H9 (cell line): Measurements from ENCODE around the gene ADORA1. TPM values are rescaled to one million over a fixed set of nuclear protein-coding genes. Genes with fewer than 3 reads are reported as not detected.

Experiments used
- DNase-seq: peaks from one replicate; pipeline ENCODE4 v3.0.0-alpha.2; 2017
- H2AFZ ChIP-seq: one replicate; pipeline ENCODE4 v1.6.1; 2013; ENCODE audit warnings: mild to moderate bottlenecking, low read length, control low read depth, moderate library complexity
- H2AK5ac ChIP-seq: 2 replicates; pipeline ENCODE4 v1.6.1; 2013; ENCODE audit warnings: low read length, control low read depth, mixed read lengths; ENCODE audit not compliant: insufficient read length
- H2BK120ac ChIP-seq: one replicate; pipeline ENCODE4 v1.6.1; 2013; ENCODE audit warnings: low read depth, mild to moderate bottlenecking, low read length, control low read depth, inconsistent platforms; ENCODE audit not compliant: poor library complexity, severe bottlenecking
- H2BK12ac ChIP-seq: 2 replicates; pipeline ENCODE4 v1.6.1; 2013; ENCODE audit warnings: low read length, control low read depth, mixed read lengths, low read depth; ENCODE audit not compliant: insufficient read length
- H2BK15ac ChIP-seq: 2 replicates; pipeline ENCODE4 v1.6.1; 2013; ENCODE audit warnings: low read depth, low read length, control low read depth
- H2BK20ac ChIP-seq: one replicate; pipeline ENCODE4 v1.6.1; 2013; ENCODE audit warnings: low read depth, mild to moderate bottlenecking, low read length, control low read depth, inconsistent platforms; ENCODE audit not compliant: poor library complexity, severe bottlenecking
- H2BK5ac ChIP-seq: 2 replicates; pipeline ENCODE4 v1.6.1; 2013; ENCODE audit warnings: low read length, control low read depth, mixed read lengths; ENCODE audit not compliant: insufficient read length
- H3K14ac ChIP-seq: 2 replicates; pipeline ENCODE4 v1.6.1; 2013; ENCODE audit warnings: low read length, control low read depth; ENCODE audit not compliant: insufficient read depth
- H3K18ac ChIP-seq: 2 replicates; pipeline ENCODE4 v1.6.1; 2013; ENCODE audit warnings: low read depth, mild to moderate bottlenecking, mixed read lengths, low read length, control low read depth; ENCODE audit not compliant: insufficient read length
- H3K23ac ChIP-seq: 2 replicates; pipeline ENCODE4 v1.6.1; 2013; ENCODE audit warnings: low read length, control low read depth, mixed read lengths, low read depth; ENCODE audit not compliant: insufficient read length
- H3K23me2 ChIP-seq: 2 replicates; pipeline ENCODE4 v1.6.1; 2013; ENCODE audit warnings: low read depth, mild to moderate bottlenecking, mixed read lengths, low read length, control low read depth; ENCODE audit not compliant: insufficient read length, poor library complexity, severe bottlenecking
- H3K27ac ChIP-seq: 2 replicates; pipeline ENCODE4 v1.5.1; 2013; ENCODE audit warnings: low read length, control low read depth, mixed read lengths, low read depth; ENCODE audit not compliant: insufficient read length
- H3K27me3 ChIP-seq: 2 replicates; pipeline ENCODE4 v1.6.1; 2013; ENCODE audit warnings: low read length, control low read depth, inconsistent platforms; ENCODE audit not compliant: insufficient read depth
- H3K4ac ChIP-seq: 2 replicates; pipeline ENCODE4 v1.6.1; 2013; ENCODE audit warnings: low read depth, mild to moderate bottlenecking, control low read depth, inconsistent platforms, low read length, moderate library complexity
- H3K4me1 ChIP-seq: 2 replicates; pipeline ENCODE4 v1.6.1; 2013; ENCODE audit warnings: low read length, control low read depth, inconsistent platforms; ENCODE audit not compliant: insufficient read depth
- H3K4me2 ChIP-seq: 2 replicates; pipeline ENCODE4 v1.6.1; 2013; ENCODE audit warnings: low read length, control low read depth, mixed read lengths; ENCODE audit not compliant: insufficient read length, insufficient read depth
- H3K56ac ChIP-seq: 2 replicates; pipeline ENCODE4 v1.6.1; 2013; ENCODE audit warnings: low read depth, mild to moderate bottlenecking, mixed read lengths, low read length, control low read depth; ENCODE audit not compliant: insufficient read length
- H3K79me1 ChIP-seq: 2 replicates; pipeline ENCODE4 v1.6.1; 2013; ENCODE audit warnings: low read depth, mild to moderate bottlenecking, moderate library complexity, low read length, control low read depth, inconsistent platforms; ENCODE audit not compliant: insufficient read depth, poor library complexity, severe bottlenecking
- H3K79me2 ChIP-seq: 2 replicates; pipeline ENCODE4 v1.6.1; 2013; ENCODE audit warnings: low read length, control low read depth, inconsistent platforms; ENCODE audit not compliant: insufficient read depth
- H3K9ac ChIP-seq: 2 replicates; pipeline ENCODE4 v1.6.1; 2013; ENCODE audit warnings: low read length, control low read depth, mixed read lengths; ENCODE audit not compliant: insufficient read length; ENCODE audit errors: extremely low read depth
- H3K9me3 ChIP-seq: one replicate; pipeline ENCODE4 v1.6.1; 2013; ENCODE audit warnings: low read depth, low read length, inconsistent platforms; ENCODE audit not compliant: control insufficient read depth
- H3T11ph ChIP-seq: one replicate; pipeline ENCODE4 v1.6.1; 2013; ENCODE audit warnings: mild to moderate bottlenecking, low read length, control low read depth, inconsistent platforms
- H4K20me1 ChIP-seq: one replicate; pipeline ENCODE4 v1.6.1; 2013; ENCODE audit not compliant: control insufficient read depth, insufficient read length, insufficient read depth
- H4K5ac ChIP-seq: 2 replicates; pipeline ENCODE4 v1.6.1; 2013; ENCODE audit warnings: low read depth, mild to moderate bottlenecking, mixed read lengths, low read length, control low read depth; ENCODE audit not compliant: insufficient read length
- H4K8ac ChIP-seq: replicated peaks from 2 replicates; pipeline ENCODE4 v1.6.1; 2013; ENCODE audit warnings: low read length, control low read depth, mixed read lengths, low read depth; ENCODE audit not compliant: insufficient read length
- H4K91ac ChIP-seq: 2 replicates; pipeline ENCODE4 v1.6.1; 2013; ENCODE audit warnings: low read depth, mild to moderate bottlenecking, moderate library complexity, mixed read lengths, low read length, control low read depth; ENCODE audit not compliant: insufficient read length
- H3K27ac Mint-ChIP-seq, 3 experiments: 2 replicates in 2 of 3; 3 replicates in 1 of 3; pipeline ENCODE4 v1.8.0; 2020 to 2021; ENCODE audit warnings: mixed read lengths in 3 of 3, mild to moderate bottlenecking in 1 of 3, moderate library complexity in 1 of 3
- H3K27me3 Mint-ChIP-seq: 2 replicates; pipeline ENCODE4 v1.8.0; 2021; ENCODE audit warnings: low read depth, mild to moderate bottlenecking, moderate library complexity, mixed read lengths
- H3K36me3 Mint-ChIP-seq, 3 experiments: 2 replicates in 2 of 3; 3 replicates in 1 of 3; pipeline ENCODE4 v1.8.0; 2020 to 2021; ENCODE audit warnings: low read depth in 3 of 3, mixed read lengths in 3 of 3; ENCODE audit not compliant: insufficient read depth in 1 of 3
- H3K4me1 Mint-ChIP-seq, 2 experiments: 2 replicates each; pipeline ENCODE4 v1.8.0; 2020; ENCODE audit warnings: mixed read lengths in 2 of 2
- H3K4me3 Mint-ChIP-seq, 2 experiments: 2 replicates in 1 of 2; 3 replicates in 1 of 2; pipeline ENCODE4 v1.8.0; 2020 to 2021; ENCODE audit warnings: mild to moderate bottlenecking in 2 of 2, mixed read lengths in 2 of 2, moderate library complexity in 1 of 2
- H3K9me3 Mint-ChIP-seq, 2 experiments: 2 replicates in 1 of 2; 3 replicates in 1 of 2; pipeline ENCODE4 v1.8.0; 2020; ENCODE audit warnings: mild to moderate bottlenecking in 2 of 2, mixed read lengths in 2 of 2, moderate library complexity in 1 of 2
- WGBS: extraction: QIAGEN DNeasy Blood & Tissue Kit; methylation state at CpG from one replicate; pipeline ENCODE4 v1.1.7; 2013; ENCODE audit warnings: missing lambda C conversion rate, low lambda C conversion rate, mixed read lengths; ENCODE audit not compliant: insufficient read length; ENCODE audit errors: extremely low coverage; 5-methylcytosine and 5-hydroxymethylcytosine counted together
- total RNA-seq: library from RNA; stranded (reverse); gene quantifications from 2 replicates; pipeline ENCODE4 v1.2.1, GENCODE V29; 2021
- TF ChIP-seq, protein P1 (sequence below): fragments of 200-600 bp; sonication (generic); conservative IDR thresholded peaks from 3 replicates; pipeline ENCODE4 v1.8.0; 2021; ENCODE audit warnings: antibody characterized with exemption, mild to moderate bottlenecking

The ADORA1 gene
- total RNA-seq, 1 experiment from 2014 or later, result 1.3 TPM

DNA sequence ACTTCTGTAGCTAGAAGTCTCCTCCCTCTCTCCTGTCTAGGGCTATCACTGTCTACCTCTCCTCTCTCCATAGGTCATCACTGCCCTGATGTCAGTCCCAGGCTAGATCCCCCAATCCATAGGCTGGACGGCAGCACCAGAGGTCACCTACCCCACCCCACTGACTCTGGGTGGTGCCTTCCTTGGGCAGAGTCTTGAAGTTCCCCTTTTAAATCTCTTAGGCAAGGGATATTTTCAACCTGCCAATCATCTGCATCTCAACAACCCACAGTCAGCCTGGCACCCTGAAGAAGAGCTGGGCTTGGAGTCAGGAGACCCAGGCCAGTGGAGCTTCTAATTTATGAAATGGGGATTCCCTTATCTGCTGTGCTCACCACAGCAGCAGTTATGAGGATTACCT, 34.9 kb downstream of the ADORA1 start:
- no peaks in the 10 kb centered on the region for H3K23me2 ChIP-seq
- H3K79me1 ChIP-seq, result no peaks in the 10 kb centered on the region
- no peak overlapping the region; a peak in 1 of 7 replicates for H3K27ac Mint-ChIP-seq

More for the DNA sequence above, 34.9 kb downstream of the ADORA1 start:
- H3K23ac ChIP-seq, result no peak overlapping the region
- H3K4me1 Mint-ChIP-seq, result peaks cover 3 to 14% of the 10 kb centered on the region in 2 experiments; a peak in 3 of 4 replicates
- H3K9me3 ChIP-seq, result no peaks in the 10 kb centered on the region
- H2BK15ac ChIP-seq, result no peak overlapping the region
- no peak overlapping the region for H3K4ac ChIP-seq
- H2BK120ac ChIP-seq, result no peak overlapping the region
- H3K56ac ChIP-seq, result no peak overlapping the region
- TF ChIP-seq, protein P1, sequence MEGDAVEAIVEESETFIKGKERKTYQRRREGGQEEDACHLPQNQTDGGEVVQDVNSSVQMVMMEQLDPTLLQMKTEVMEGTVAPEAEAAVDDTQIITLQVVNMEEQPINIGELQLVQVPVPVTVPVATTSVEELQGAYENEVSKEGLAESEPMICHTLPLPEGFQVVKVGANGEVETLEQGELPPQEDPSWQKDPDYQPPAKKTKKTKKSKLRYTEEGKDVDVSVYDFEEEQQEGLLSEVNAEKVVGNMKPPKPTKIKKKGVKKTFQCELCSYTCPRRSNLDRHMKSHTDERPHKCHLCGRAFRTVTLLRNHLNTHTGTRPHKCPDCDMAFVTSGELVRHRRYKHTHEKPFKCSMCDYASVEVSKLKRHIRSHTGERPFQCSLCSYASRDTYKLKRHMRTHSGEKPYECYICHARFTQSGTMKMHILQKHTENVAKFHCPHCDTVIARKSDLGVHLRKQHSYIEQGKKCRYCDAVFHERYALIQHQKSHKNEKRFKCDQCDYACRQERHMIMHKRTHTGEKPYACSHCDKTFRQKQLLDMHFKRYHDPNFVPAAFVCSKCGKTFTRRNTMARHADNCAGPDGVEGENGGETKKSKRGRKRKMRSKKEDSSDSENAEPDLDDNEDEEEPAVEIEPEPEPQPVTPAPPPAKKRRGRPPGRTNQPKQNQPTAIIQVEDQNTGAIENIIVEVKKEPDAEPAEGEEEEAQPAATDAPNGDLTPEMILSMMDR, result no peak
- no peaks in the 10 kb centered on the region for H3K27me3 ChIP-seq
- H2BK12ac ChIP-seq, result no peak overlapping the region
- H2AFZ ChIP-seq, result no peak overlapping the region
- peaks cover 0 to 9% of the 10 kb centered on the region in 2 experiments; a peak in 3 of 5 replicates for H3K9me3 Mint-ChIP-seq
- DNase-seq, result no peak
- H3T11ph ChIP-seq, result no peak overlapping the region
- H3K18ac ChIP-seq, result no peak overlapping the region
- H4K5ac ChIP-seq, result no peak overlapping the region
- H2BK20ac ChIP-seq, result no peak overlapping the region
- H2BK5ac ChIP-seq, result no peak overlapping the region
- H3K4me1 ChIP-seq, result no peaks in the 10 kb centered on the region
- H3K27ac ChIP-seq, result no peak overlapping the region
- no peak overlapping the region for H4K8ac ChIP-seq
- H3K36me3 Mint-ChIP-seq, result peaks cover 0 to 6% (median 3%) of the 10 kb centered on the region in 3 experiments; a peak in 3 of 7 replicates
- WGBS, result no CpG with 5 or more reads among the region's 1 CpG
- H2AK5ac ChIP-seq, result no peak overlapping the region
- no peaks in the 10 kb centered on the region for H3K79me2 ChIP-seq
- no peak overlapping the region for H3K9ac ChIP-seq
- no peaks in the 10 kb centered on the region for H4K20me1 ChIP-seq
- H4K91ac ChIP-seq, result no peak overlapping the region
- no peak overlapping the region for H3K4me2 ChIP-seq
- no peak overlapping the region for H3K4me3 Mint-ChIP-seq
- H3K14ac ChIP-seq, result no peak overlapping the region
- H3K27me3 Mint-ChIP-seq, result peaks cover 15% of the 10 kb centered on the region
